HG02588 (cell line): Measurements from ENCODE around the gene UQCRC2.
"Not testable (repeated sequence)": the region's sequence is repeated elsewhere in the genome, so short reads cannot be mapped to it uniquely, and the experiment has no call there.

Source experiments
- ATAC-seq: cut with Tn5 transposase; IDR thresholded peaks from one replicate; pipeline ENCODE4 v1.9.1; 2021; ENCODE audit warnings: mild to moderate bottlenecking, moderate library complexity; ENCODE audit not compliant: unreplicated experiment

Gene UQCRC2

DNA sequence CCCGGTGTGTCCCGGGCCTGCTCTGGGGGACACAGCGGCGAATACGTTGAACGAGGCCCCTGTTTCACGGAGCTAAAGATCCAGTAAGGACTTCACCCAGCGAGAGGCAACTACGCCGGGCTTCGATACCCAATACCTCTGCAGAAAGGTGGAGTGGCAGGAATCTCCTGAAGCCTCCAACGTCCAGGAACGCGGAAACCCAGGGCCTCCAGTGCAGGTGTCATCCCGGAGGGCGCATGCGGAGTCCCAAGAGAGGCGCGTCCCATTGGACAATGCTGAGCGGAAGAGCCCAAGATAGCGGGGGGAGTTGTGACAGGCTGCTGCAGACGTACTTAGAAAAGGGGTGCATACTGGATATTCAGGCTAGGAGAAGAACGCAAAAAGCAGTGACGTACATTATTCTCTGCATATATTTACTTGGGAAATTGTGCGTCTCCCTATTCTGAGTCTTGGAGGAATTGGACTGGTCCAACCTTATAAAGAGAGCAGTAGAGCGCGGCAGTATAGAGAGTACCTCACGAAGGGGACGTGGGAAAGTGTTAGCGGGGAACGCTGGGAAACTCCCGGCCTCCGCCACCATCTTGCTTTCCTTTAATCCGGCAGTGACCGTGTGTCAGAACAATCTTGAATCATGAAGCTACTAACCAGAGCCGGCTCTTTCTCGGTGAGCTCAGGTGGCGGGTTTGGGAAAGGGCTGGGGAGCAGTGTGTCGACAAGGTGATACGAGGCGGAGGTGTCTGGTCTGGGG, at the start of gene UQCRC2:
Gene UQCRC2 (plus strand): TSS at position 569 of the 748 bp plus-strand sequence. CDS start 63 bp downstream, at position 632.
- ATAC-seq = peak; percentile 85

- ATAC-seq = not testable (repeated sequence)
Observed at GRCh38 chr16:21932650-21933049, 20.5 kb upstream of the UQCRC2 start.

GRCh38 chr16:21933316-21933715, 19.8 kb upstream of the UQCRC2 start:
- not testable (repeated sequence) for ATAC-seq

DNA sequence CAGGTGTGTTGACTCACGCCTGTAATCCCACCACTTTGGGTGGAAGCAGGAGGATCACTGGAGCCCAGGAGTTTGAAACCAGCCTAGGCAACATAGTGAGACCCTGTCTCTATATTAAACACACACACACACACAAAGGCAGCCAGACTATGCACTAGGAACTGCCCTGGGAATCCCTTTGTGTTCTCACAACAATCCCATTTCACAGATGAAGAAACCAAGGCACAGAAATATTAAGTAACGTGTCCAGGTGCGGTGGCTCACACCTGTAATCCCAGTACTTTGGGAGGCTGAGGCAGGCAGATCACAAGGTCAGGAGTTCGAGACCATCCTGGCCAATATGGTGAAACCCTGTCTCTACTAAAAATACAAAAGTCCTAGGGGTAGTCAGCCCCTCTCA, 19.4 kb upstream of the UQCRC2 start:
- ATAC-seq = not testable (repeated sequence)

DNA sequence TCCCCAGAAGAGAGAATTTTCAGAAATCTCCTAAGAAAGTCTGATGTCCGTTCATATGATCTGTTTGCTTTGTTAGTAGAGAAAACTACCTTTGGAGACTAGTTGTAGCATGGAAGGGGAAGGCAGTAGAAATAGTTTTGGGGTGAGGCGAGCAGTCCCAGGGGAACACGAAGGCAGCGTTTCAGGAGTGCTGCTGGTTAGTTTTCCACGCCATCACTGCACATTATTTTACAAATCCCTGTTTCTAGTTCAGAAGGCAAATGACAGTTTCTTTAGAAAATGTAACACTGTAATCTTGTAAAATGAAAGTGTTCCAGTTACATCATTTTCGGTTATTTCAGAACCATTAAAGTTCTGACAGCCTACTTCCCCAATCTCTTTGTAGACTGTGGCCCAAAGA, 16.9 kb upstream of the UQCRC2 start:
- not testable (repeated sequence) for ATAC-seq

DNA sequence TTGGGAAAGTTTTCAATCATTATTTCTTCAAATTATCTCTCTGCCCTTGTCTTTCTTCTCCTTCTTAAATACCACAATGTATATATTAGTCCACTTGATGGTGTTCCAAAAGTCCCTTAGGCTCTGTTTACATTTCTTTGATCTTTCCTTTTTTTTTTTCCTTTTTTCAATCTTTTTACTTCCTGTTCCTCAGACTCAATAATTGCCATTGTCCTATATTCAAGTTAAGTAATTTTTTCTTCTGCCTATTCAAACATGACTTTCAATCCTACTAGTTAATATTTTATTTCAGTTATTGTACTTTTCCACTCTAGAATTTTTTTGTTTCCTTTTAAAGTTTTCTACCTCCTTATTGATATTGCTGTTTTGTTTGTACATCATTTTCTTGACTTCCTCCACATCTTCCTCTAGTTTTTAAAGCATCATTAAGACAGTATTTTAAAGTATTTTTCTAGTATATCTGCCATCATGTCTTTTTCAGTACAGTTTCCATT, 15.8 kb upstream of the UQCRC2 start:
- ATAC-seq = no peak

DNA sequence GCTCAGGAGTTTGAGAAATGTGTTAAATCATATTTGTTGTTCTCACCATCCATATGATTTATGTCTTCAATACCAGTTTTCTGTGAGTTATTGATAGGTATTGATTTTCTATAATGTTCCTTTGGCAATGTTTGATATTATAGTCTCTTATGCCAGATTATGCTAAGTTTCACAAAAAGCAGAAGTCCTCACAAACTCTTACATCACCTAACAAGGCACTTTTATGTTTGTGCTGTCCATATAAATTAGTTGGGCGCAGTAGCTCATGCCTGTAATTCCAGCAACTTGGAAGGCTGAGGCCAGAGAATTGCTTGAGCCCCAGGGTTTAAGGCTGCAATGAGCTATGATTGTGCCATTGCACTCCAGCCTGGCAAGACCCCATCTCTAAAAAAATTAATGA, 12.6 kb upstream of the UQCRC2 start:
- no peak for ATAC-seq

- ATAC-seq = no peak
Observed at GRCh38 chr16:21943571-21943970, 9.6 kb upstream of the UQCRC2 start.

DNA sequence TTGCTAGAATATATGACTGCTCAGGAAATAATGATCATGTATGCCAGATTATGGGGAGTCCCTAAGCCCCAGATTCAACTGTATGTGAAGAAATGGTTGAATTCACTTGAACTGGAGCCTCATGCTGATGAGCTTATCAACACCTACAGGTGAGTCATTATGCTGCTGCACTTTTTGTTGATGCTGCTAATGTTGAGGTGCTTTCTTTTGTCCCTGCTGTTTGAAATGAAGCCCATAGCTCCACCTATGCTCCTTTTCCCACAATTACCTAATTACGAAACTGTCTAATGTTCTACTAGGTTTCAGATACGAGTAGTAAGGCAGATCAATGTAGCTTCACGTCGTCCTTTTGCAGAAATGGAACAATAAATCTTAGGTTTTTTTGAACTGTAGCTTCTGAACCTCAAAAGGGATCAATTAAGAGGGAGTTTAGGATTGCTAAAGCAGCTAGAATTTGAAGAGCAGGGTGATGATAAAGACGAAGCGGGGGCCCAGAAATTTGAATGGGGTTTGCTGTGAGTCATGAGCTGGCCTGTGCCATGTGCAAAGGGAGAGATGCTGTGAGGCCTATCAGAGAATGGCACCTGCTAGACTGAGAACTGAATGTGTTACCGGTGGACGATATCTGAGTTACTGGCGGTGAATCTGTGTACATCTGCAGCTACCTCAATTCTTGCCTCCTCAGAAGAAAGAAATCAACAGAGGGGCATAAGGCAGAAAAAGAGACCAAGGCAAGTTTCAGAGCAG, 6.1 kb upstream of the UQCRC2 start:
- no peak for ATAC-seq

- ATAC-seq = no peak
Observed at GRCh38 chr16:21949713-21950260, 3.4 kb upstream of the UQCRC2 start.

DNA sequence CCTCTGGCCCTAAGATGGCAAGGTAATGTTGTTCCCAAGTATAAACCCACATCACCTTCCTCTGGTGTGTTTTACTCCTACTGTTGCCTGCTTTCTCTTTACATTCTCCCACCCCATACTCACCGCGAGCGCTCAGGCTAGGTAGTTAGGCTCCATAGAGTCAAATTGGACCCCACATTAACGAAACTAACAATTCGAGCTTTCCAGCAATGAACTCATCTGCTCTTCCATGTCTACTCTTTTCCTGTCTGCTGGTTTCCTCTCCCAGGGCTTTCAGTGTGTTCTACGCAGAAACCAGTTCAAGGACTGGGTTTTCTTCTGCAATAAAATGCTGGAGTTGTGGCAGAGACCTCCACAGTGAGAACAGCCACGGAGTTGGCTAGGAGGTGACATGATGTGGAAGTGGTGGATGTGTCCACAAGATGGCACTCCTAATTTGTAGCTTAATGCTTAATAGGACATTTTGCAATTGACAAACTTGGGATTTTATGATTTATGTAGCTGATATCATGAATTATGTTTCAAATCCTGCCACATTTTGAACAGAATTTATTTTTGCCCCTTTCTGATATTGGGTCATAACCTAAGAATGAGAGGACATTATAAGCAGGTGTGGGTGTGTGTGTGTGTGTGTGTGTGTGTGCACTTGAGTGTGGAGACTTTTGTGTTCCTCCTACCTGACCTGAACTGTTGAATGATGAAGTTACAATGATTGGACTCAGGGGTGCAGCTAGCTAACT, 2.2 kb upstream of the UQCRC2 start:
- no peak for ATAC-seq

DNA sequence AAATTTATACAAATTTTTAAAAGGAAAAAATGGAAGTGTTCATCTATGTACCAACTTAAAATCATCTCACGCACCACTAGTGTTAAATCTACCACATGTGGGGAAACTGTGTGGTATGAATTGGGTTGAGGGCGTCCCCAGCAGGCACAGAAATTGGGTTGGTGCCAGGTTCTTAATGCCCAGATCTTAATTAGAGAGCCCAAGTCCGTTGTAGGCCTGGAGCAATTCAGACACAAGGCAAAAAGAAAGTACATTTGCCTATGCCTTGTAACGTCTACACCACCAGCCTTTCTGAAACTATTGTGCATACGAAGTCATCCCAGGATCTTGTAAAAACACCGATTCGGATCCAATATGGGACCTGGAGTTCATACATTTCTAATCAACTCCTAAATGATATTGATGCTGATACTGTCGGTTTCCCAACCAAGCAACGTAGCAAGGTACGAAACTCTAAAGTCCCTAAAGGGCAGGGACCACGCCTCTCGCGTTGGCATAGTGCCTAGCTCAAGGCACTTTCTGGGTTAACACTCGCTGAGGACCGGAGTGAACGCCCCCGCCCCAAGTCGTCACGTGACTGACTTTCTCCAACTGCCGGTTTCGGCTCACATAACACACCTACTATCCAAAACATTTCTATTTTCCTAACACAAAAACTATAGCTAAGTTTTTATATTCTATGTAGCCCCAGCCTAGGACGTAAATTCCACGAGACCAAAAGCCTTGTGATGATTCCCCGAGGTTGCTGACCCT, 945 bp upstream of the UQCRC2 start:
- ATAC-seq = peak; percentile 31

DNA sequence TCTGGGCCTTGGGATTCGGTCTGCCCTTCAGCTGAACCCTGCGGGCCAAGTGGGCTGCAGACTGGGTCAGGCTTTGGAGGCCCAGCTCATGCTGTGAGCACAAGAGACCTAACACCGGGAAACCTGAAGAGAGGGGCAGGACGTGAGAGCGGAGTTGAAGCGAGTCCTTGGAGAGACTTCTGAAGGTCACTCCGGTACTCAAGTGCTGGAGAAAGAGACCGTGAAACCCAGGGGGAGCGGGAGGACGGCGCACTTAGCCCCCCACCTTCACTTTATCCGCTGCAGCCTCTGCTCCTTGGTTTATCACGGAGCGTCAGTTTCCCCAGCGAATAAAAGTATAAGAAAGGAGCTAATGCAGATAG, 361 bp downstream of the UQCRC2 start:
- peak; percentile 17 for ATAC-seq

DNA sequence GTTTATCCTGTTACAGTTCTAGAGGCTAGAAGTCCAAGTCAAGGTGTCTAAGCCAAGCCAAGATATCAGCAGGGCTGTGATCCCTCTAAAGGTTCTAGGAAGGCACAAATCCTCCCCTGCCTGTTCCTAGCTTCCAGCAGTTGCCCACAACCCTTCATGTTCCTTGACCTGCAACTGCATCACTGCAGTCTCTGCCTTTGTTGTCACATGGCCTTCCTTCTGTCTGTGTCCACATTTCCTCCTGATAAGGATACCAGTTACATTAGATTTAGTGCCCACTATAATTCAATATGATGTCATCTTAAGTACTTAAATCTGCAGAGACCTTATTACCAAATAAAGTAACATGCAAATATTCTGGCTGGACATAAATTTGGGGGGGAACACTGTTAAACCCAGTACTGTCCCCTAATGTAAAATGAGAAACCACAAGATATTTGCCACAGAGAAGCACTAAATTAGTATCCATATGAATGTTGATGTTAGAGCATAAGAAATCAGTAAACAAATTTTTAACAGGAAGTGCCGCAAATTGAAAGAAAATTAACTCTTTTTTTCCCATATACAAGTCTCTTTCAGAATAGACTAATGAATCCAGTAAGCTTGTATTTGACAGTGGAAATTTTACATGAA, 4.7 kb downstream of the UQCRC2 start:
- no peak for ATAC-seq

GRCh38 chr16:21959050-21959449, 5.9 kb downstream of the UQCRC2 start:
- ATAC-seq = no peak

GRCh38 chr16:21962475-21962874, 9.3 kb downstream of the UQCRC2 start:
- ATAC-seq = no peak

DNA sequence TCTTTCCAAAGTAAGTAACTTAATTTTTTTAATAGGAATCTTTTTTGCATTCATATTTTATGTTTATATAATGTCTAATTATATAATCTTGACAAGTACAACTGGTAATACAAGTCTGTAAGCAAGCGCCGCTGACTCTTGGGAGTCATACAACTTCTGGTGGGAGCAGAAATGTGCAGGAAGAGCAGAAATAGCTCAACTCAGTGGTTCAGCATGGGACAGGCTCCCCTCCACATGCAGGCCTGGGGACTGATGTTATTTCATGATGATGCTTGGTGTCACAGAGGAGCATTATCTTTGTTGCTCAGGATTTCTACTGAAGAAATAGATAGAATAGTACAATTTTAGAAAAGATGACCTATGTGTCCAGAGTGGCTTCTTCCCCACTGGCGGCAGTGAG, 10.7 kb downstream of the UQCRC2 start:
- ATAC-seq = no peak

GRCh38 chr16:21964353-21964752, 11.2 kb downstream of the UQCRC2 start:
- ATAC-seq = no peak

GRCh38 chr16:21971856-21972255, 18.7 kb downstream of the UQCRC2 start:
- ATAC-seq = no peak

GRCh38 chr16:21973945-21974344, 20.8 kb downstream of the UQCRC2 start:
- ATAC-seq = no peak
